HepG2 (cell line): ENCODE measurements around the gene TBXAS1. TPM values are rescaled to one million over a fixed set of nuclear protein-coding genes. Genes with fewer than 3 reads are reported as not detected.

Source experiments
- ELF3 ChIP-seq: IDR thresholded peaks from 2 replicates; pipeline ENCODE4 v1.6.1; 2016; ENCODE audit warnings: missing genetic modification reagents, missing compliant biosample characterization
- JDP2 ChIP-seq: sonication (generic); formaldehyde crosslinking; IDR thresholded peaks from 2 replicates; pipeline ENCODE4 v1.8.1; 2022; ENCODE audit warnings: missing genetic modification reagents, borderline replicate concordance
- KDM5B ChIP-seq: sonication (generic); formaldehyde crosslinking; IDR thresholded peaks from 2 replicates; pipeline ENCODE4 v1.4.0; 2020; ENCODE audit warnings: missing genetic modification reagents, mild to moderate bottlenecking, borderline replicate concordance
- NFYB ChIP-seq: sonication (generic); formaldehyde crosslinking; IDR thresholded peaks from 2 replicates; pipeline ENCODE4 v1.4.0; 2020; ENCODE audit warnings: missing genetic modification reagents
- PAWR ChIP-seq: sonication (generic); formaldehyde crosslinking; IDR thresholded peaks from 2 replicates; pipeline ENCODE4 v1.4.0; 2020; ENCODE audit warnings: missing genetic modification reagents, mild to moderate bottlenecking, borderline replicate concordance
- ZMYM4 ChIP-seq: sonication (generic); formaldehyde crosslinking; IDR thresholded peaks from 2 replicates; pipeline ENCODE4 v1.8.1; 2023; ENCODE audit warnings: mild to moderate bottlenecking, missing genetic modification reagents
- ZNF263 ChIP-seq: sonication (generic); formaldehyde crosslinking; IDR thresholded peaks from 2 replicates; pipeline ENCODE4 v1.4.0; 2020; ENCODE audit warnings: missing genetic modification reagents
- polyA plus RNA-seq, 8 experiments: library from polyadenylated mRNA; depleted of rRNA in 3 of 8; stranded (reverse) in 7 of 8; unstranded in 1 of 8; fragments of >200 nt; fragmentation: Illumina TruSeq in 4 of 8; extraction: Trizol in 4 of 8; gene quantifications; 2 replicates each; pipeline versions ENCODE4 v1.2.1 to v1.2.3, GENCODE V29; 2011 to 2016; ENCODE audit warnings: low read depth in 4 of 8, missing spikeins in 1 of 8, mixed read lengths in 1 of 8; ENCODE audit not compliant: insufficient read depth in 1 of 8
- total RNA-seq, 5 experiments: library from RNA; depleted of rRNA; stranded (reverse); fragments of >200 nt; fragmentation: Illumina TruSeq; extraction: Trizol; gene quantifications; 2 replicates each; pipeline ENCODE4 v1.2.3, GENCODE V29; 2016; ENCODE audit warnings: low read depth in 1 of 5
- TF ChIP-seq, protein P1 (sequence below): sonication (generic); formaldehyde crosslinking; IDR thresholded peaks from 2 replicates; pipeline ENCODE4 v1.9.0; 2021; ENCODE audit warnings: mild to moderate bottlenecking, missing genetic modification reagents
- TF ChIP-seq, protein P2 (sequence below): sonication (generic); formaldehyde crosslinking; IDR thresholded peaks from 2 replicates; pipeline ENCODE4 v1.8.0; 2022; ENCODE audit warnings: low read depth, missing genetic modification reagents
- TF ChIP-seq, protein P3 (sequence below): IDR thresholded peaks from 2 replicates; pipeline ENCODE4 v1.6.1; 2016; ENCODE audit warnings: mild to moderate bottlenecking, missing biosample characterization, missing genetic modification reagents
- TF ChIP-seq, protein P4 (sequence below): sonication (generic); formaldehyde crosslinking; IDR thresholded peaks from 2 replicates; pipeline ENCODE4 v1.4.0; 2020; ENCODE audit warnings: missing genetic modification reagents
- TF ChIP-seq, protein P5 (sequence below): sonication (generic); formaldehyde crosslinking; IDR thresholded peaks from 2 replicates; pipeline ENCODE4 v1.5.0; 2020; ENCODE audit warnings: missing genetic modification reagents, mild to moderate bottlenecking, borderline replicate concordance

The TBXAS1 gene
- total and polyA plus RNA-seq, 2 of the 13 experiments (the other 11 are each of a cell fraction or from before 2014, with no cell fraction given), result 4.0 to 4.9 TPM

DNA sequence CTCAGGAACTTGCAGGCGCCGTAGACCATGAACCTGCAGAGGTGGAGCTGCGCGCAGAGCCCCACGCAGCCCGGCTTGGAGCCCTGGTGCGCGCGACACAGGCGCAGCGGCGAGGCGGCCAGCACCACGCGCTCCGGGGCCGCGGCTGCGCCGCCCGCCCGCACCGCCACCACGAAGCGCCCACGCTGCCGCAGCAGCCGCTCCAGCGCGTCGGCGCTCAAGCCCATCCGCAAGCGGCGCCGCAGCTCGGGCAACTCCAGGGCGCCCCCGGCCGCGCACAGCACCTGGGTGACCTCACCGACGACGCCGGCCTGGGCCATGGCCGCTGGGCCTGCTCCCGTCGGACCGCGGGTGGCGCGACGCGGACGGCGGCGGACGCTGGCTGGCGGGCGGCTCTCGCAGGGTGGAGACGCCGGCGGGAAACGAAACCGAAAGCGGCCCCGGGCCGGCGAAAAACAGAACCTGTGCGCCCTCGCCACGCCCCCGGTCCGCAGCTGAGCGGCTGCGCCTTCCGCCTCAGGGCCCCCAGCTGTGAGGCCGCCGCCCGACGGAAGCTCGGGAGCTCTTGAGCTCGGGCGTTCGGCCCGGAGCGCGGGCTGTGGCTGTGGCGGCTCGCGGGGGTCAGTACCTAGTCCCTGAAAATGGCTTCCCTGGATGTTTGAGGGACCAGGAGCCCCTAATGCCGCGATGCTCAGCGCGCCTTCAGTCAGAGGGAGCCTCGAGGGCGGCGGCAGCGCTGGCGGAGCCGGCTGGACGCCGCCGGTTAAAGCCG is 233.7 kb downstream of the TBXAS1 start, which contains the start of gene PARP12 (continued):
- TF ChIP-seq, protein P1, sequence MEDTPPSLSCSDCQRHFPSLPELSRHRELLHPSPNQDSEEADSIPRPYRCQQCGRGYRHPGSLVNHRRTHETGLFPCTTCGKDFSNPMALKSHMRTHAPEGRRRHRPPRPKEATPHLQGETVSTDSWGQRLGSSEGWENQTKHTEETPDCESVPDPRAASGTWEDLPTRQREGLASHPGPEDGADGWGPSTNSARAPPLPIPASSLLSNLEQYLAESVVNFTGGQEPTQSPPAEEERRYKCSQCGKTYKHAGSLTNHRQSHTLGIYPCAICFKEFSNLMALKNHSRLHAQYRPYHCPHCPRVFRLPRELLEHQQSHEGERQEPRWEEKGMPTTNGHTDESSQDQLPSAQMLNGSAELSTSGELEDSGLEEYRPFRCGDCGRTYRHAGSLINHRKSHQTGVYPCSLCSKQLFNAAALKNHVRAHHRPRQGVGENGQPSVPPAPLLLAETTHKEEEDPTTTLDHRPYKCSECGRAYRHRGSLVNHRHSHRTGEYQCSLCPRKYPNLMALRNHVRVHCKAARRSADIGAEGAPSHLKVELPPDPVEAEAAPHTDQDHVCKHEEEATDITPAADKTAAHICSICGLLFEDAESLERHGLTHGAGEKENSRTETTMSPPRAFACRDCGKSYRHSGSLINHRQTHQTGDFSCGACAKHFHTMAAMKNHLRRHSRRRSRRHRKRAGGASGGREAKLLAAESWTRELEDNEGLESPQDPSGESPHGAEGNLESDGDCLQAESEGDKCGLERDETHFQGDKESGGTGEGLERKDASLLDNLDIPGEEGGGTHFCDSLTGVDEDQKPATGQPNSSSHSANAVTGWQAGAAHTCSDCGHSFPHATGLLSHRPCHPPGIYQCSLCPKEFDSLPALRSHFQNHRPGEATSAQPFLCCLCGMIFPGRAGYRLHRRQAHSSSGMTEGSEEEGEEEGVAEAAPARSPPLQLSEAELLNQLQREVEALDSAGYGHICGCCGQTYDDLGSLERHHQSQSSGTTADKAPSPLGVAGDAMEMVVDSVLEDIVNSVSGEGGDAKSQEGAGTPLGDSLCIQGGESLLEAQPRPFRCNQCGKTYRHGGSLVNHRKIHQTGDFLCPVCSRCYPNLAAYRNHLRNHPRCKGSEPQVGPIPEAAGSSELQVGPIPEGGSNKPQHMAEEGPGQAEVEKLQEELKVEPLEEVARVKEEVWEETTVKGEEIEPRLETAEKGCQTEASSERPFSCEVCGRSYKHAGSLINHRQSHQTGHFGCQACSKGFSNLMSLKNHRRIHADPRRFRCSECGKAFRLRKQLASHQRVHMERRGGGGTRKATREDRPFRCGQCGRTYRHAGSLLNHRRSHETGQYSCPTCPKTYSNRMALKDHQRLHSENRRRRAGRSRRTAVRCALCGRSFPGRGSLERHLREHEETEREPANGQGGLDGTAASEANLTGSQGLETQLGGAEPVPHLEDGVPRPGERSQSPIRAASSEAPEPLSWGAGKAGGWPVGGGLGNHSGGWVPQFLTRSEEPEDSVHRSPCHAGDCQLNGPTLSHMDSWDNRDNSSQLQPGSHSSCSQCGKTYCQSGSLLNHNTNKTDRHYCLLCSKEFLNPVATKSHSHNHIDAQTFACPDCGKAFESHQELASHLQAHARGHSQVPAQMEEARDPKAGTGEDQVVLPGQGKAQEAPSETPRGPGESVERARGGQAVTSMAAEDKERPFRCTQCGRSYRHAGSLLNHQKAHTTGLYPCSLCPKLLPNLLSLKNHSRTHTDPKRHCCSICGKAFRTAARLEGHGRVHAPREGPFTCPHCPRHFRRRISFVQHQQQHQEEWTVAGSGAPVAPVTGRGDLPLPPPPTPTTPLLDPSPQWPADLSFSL (CRISPR knock-in tag), result no peak
- TF ChIP-seq, protein P2, sequence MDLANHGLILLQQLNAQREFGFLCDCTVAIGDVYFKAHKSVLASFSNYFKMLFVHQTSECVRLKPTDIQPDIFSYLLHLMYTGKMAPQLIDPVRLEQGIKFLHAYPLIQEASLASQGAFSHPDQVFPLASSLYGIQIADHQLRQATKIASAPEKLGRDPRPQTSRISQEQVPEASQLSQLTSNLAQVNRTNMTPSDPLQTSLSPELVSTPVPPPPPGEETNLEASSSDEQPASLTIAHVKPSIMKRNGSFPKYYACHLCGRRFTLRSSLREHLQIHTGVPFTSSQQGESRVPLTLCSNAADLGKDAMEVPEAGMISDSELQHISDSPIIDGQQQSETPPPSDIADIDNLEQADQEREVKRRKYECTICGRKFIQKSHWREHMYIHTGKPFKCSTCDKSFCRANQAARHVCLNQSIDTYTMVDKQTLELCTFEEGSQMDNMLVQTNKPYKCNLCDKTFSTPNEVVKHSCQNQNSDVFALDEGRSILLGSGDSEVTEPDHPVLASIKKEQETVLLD, result 0 out of 2 replicates have a peak, but pooled peaks have one; percentile 37
- TF ChIP-seq ZNF263 (CRISPR knock-in tag), result no peak
- TF ChIP-seq KDM5B, result peak; percentile 41; the same call in 1 of the 2 replicates
- peak; percentile 65 for TF ChIP-seq ELF3 (CRISPR knock-in tag)
- no peak for TF ChIP-seq NFYB (CRISPR knock-in tag)
- no peak for TF ChIP-seq JDP2 (CRISPR knock-in tag)
- TF ChIP-seq, protein P3, sequence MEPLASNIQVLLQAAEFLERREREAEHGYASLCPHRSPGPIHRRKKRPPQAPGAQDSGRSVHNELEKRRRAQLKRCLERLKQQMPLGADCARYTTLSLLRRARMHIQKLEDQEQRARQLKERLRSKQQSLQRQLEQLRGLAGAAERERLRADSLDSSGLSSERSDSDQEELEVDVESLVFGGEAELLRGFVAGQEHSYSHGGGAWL (CRISPR knock-in tag), result peak; percentile 37
- TF ChIP-seq, protein P4, sequence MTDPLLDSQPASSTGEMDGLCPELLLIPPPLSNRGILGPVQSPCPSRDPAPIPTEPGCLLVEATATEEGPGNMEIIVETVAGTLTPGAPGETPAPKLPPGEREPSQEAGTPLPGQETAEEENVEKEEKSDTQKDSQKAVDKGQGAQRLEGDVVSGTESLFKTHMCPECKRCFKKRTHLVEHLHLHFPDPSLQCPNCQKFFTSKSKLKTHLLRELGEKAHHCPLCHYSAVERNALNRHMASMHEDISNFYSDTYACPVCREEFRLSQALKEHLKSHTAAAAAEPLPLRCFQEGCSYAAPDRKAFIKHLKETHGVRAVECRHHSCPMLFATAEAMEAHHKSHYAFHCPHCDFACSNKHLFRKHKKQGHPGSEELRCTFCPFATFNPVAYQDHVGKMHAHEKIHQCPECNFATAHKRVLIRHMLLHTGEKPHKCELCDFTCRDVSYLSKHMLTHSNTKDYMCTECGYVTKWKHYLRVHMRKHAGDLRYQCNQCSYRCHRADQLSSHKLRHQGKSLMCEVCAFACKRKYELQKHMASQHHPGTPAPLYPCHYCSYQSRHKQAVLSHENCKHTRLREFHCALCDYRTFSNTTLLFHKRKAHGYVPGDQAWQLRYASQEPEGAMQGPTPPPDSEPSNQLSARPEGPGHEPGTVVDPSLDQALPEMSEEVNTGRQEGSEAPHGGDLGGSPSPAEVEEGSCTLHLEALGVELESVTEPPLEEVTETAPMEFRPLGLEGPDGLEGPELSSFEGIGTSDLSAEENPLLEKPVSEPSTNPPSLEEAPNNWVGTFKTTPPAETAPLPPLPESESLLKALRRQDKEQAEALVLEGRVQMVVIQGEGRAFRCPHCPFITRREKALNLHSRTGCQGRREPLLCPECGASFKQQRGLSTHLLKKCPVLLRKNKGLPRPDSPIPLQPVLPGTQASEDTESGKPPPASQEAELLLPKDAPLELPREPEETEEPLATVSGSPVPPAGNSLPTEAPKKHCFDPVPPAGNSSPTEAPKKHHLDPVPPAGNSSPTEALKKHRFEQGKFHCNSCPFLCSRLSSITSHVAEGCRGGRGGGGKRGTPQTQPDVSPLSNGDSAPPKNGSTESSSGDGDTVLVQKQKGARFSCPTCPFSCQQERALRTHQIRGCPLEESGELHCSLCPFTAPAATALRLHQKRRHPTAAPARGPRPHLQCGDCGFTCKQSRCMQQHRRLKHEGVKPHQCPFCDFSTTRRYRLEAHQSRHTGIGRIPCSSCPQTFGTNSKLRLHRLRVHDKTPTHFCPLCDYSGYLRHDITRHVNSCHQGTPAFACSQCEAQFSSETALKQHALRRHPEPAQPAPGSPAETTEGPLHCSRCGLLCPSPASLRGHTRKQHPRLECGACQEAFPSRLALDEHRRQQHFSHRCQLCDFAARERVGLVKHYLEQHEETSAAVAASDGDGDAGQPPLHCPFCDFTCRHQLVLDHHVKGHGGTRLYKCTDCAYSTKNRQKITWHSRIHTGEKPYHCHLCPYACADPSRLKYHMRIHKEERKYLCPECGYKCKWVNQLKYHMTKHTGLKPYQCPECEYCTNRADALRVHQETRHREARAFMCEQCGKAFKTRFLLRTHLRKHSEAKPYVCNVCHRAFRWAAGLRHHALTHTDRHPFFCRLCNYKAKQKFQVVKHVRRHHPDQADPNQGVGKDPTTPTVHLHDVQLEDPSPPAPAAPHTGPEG (CRISPR knock-in tag), result peak; percentile 91
- TF ChIP-seq, protein P5, sequence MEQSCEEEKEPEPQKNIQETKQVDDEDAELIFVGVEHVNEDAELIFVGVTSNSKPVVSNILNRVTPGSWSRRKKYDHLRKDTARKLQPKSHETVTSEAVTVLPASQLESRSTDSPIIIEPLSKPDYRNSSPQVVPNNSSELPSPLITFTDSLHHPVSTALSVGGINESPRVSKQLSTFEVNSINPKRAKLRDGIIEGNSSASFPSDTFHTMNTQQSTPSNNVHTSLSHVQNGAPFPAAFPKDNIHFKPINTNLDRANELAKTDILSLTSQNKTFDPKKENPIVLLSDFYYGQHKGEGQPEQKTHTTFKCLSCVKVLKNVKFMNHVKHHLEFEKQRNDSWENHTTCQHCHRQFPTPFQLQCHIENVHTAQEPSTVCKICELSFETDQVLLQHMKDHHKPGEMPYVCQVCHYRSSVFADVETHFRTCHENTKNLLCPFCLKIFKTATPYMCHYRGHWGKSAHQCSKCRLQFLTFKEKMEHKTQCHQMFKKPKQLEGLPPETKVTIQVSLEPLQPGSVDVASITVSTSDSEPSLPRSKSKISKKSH, result no peak
- no peak for TF ChIP-seq PAWR
- TF ChIP-seq ZMYM4 (CRISPR knock-in tag), result peak; percentile 55; the same call in 1 of the 2 replicates
